GM19455 (cell line): ENCODE measurements around the gene UROD.
"Not testable (repeated sequence)": the region's sequence is repeated elsewhere in the genome, so short reads cannot be mapped to it uniquely, and the experiment has no call there.

Experiments
- ATAC-seq: cut with Tn5 transposase; IDR thresholded peaks from one replicate; pipeline ENCODE4 v1.9.1; 2021; ENCODE audit not compliant: unreplicated experiment

The UROD gene

DNA sequence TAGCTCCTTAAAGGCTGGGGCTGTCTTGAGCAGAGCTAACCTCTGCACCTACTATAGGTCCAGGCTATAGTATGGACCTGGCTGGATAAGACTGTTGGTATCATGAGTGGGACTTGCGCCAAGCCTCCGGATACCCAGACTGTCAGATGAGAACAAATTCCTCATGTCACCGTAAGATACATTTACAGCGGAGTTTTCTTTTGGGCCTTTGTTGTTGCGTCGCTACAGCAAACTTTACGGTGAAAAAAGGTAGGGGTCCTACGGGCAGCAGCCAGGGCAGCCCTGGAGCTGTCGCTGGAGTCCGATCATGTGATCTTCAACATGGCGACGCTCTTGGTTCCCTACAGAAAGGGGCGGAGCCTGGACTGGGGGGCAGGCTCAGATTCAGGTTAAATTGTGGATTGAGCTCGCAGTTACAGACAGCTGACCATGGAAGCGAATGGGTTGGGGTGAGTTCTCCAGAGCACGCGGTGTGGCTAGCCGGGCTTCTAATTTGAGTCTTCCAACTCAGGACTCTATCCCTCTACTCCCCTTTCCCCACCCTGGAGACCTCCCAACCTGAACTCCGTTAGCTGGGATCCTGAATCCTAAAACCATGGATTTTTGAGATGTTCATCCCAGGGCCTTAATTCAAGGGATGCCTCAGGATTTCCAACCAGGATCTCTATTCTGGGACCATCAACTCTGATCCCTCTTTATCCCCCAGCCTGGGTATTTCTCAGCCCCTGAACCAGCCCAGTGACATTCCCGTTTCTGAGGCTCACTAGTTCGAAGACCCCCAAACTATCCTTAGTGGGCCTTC lies at the start of gene UROD:
Gene UROD, plus strand, starts transcription at position 418 of the 802 bp plus-strand sequence. Its CDS starts 12 bp downstream, at position 430.
- ATAC-seq: peak; percentile 58

GRCh38 chr1:44962729-44963128 lies 49.3 kb upstream of the UROD start:
- ATAC-seq: no peak

- ATAC-seq: no peak
These were observed 47.7 kb upstream of the UROD start for GRCh38 chr1:44964396-44964795.

- ATAC-seq: no peak
These were observed 41.7 kb upstream of the UROD start for GRCh38 chr1:44970317-44970716.

DNA sequence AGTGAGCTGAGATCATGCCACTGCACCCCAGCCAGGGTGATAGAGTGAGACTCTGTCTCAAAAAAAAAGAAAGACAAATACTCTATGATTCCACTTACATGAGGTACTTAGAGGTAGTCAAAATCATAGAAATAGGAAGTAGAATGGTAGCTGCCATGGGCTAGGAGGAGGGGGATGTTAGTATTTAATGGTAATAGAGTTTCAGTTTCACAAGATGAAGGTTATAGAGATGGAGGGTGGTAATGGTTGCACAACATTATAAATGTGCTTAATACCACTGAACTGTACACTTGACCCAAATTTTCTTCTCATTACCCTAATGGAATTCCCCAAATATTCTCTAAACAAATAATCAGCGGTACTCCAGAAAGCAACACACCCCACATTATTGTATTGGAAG lies 38.4 kb upstream of the UROD start:
- no peak for ATAC-seq

DNA sequence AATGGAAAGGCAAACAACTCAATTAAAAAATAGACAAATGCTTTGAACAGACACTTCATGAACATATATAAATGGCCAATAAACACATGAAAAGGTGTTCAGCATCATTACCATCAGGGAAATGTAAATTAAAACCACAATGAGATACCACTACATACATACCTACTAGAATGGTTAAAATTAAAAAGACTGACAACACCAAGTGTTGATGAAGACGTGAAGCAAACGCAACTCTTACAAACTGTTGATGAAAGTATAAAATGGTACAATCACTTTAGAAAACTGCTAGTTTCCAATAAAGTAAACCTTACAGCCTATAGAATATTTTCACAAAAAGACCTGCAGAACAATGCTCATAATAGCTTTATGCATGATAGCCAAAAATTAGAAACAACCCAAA lies 35.8 kb upstream of the UROD start:
- no peak for ATAC-seq

DNA sequence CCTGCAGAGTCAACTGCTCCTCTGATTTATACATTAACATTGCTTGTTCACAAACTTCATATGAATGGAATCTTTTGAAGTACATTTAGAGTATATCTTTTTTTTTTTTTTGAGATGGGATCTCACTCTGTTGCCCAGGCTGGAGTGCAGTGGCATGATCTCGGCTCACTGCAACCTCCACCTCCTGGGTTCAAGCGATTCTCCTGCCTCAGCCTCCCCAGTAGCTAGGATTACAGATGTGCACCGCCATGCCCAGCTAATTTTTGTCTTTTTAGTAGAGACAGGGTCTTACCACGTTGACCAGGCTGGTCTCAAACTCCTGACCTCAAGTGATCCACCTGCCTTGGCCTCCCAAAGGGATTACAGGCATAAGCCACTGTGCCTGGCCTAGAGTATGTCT lies 34.7 kb upstream of the UROD start:
- ATAC-seq: not testable (repeated sequence)

DNA sequence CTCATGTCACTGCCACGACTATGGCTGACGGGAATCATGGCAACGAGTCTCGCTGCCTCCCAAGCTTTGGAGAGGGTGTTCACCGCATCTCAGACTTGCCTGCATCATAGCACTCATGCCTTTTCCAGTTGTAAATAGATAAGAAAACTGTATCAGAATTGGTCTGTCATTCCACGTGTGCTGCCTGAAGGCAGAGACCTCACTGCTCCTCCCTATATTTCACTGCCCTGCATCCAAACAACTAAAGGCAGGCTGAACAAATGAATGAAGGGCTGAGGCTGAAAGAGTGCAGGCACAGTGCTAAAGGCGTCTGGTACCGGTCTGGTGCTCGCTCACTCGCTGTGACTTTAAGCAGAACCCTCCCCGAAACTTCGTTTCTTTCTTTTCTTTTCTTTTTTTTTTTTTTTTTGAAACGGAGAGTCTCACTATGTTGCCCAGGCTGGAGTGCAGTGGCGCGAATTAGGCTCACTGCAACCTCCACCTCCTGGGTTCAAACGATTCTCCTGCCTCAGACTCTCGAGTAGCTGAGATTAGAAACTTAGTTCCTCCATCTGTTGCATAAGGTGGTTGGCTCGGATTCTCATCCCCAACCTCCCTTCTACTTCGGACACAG lies 26.2 kb upstream of the UROD start:
- peak; percentile 11 for ATAC-seq

DNA sequence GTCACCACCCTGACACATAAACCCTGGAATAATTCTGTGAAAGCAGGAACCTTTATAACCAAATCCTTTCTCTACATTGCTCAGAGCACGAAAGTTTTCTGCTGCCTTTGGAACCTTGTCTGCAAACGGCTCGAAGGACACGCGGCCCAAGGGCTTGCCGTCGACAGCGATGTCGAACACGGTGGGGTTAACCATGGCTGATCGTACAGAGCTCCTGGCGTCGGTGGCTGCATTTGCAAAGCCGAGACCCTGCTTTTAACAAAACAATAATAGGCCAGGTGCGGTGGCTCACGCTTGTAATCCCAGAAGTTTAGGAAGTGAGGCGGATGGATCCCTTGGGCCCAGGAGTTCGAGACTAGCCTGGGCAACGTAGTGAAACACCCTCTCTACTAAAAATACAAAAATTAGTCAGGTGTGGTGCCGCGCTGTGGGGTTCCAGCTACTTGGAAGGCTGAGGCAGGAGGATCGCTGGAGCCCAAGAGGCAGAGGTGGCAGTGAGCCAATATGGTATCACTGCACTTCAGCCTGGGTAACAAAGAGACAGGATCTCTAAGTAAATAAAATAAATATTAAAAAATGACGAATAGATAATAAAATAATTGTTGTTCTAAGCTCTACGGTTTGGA lies 23.4 kb upstream of the UROD start:
- ATAC-seq: no peak

DNA sequence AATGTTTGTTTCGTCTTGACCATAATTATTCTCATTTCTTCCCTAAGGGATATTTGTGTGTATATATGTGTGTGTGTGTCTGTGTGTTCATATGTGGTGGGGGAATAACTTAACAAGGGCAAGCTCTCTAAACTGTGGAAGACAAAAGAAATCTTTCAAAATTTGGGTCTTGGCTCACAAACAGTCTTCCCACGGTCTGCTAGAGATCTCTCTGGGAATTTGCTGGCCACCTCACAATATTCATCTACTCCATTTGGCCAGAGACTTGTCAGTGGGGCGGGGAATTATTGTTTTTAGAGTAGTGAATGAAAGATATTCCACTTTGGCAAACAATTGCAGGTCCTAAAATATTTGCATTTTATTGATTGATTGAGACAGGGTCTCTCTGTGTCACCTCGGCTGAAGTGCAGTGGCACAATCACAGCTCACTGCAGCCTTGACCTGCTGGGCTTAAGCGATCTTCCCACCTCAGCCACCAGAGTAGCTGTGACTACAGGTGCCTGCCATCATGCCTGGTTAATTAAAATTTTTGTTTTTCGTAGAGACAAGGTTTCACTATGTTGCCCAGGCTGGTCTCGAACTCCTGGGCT lies 17.6 kb upstream of the UROD start:
- ATAC-seq: no peak

- ATAC-seq: no peak
These were observed 16.4 kb upstream of the UROD start for GRCh38 chr1:44995467-44996238.

DNA sequence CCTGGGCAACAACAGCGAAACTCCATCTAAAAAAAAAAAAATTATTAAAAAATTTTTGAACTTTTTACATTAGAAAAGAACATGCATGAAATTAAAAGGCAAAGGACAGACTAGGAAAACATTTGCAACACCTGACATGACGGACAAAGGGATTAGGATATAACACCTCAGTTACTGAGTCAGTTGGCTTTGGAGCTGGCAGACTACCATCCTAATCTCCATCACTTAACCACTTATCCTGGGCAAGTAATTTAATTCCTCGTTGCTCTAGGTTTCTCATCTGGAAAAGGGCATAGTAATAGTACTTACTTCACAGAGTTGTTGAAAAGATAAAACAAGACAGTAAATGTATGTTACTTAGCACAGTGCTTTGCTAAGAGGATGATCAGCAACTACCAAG lies 12.8 kb upstream of the UROD start:
- no peak for ATAC-seq

DNA sequence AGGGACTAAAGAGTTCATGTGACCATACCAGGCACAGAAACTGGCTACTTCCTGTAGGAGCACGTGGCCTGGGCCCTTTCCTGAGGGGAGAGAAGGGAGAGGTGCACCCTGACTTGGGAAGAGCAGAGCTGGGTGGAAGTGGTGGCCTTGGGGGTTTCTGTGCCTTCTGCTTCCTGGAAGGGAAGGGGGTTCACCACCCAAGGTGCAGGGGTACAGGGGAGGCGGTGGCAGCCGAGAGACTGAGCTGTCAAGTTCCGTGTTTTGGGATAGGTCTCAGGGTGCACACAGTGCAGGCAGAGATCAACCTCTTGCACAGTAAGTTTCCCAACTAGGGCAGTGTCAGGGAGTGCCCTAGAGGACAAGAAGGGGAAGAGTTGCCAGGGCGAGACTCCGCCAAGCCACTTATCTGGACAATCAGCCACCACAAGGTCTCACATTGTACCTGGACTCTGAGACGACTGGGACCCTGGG lies 11.0 kb upstream of the UROD start:
- no peak for ATAC-seq

GRCh38 chr1:45001576-45001975 lies 10.5 kb upstream of the UROD start:
- not testable (repeated sequence) for ATAC-seq

DNA sequence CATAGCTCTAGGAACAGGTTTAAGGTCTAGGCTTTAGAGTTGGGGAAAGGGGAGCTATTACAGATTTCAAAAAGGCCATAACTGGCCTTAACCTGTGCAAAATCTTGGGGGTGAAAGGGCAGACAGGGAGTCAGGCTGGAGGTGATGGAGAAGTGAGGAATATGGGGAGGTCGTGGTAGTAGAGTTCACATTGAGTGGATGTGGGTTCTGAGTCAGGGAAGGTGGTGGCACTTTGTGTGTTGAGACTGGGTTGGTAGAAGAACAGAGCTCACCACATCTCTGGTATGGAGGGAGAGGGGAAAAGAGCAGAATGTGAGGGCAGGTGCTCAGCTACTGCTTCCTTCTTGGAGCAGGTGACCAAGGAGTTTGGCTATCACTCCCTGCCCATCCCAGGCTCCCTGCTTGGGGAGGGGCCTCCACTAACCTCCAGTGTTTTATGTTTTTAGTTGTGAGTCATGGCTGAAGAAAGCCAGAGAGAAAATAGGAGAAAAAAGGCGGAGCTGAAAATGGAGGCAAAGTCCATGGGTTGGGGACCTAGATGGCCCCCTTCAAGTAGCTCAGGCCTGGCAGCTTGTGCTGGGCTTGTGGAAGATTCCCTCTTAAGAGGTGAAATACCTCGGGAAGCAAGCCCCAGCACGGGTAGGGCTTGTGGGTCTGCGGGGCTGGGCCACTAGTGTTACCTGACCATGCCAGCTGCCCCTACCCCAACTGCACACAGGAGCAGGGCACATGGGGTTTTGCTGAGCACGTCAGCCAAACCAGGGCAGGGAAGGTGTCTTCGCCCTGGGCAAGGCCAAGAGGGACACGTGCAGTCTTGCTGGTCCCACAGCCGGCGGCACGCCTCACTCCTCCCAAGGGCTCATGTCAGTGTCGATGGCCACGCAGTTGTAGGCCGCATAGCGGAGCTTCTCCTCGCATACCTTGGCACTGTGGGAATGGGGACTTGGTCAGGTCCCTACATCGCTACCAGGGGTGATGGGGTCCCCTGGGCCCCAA lies 9.1 kb upstream of the UROD start:
- no peak for ATAC-seq

GRCh38 chr1:45003741-45004140 lies 8.3 kb upstream of the UROD start:
- no peak for ATAC-seq

- no peak for ATAC-seq
These were observed 7.7 kb upstream of the UROD start for GRCh38 chr1:45004281-45004920.

GRCh38 chr1:45005761-45006160 lies 6.3 kb upstream of the UROD start:
- no peak for ATAC-seq

- ATAC-seq: no peak
These were observed 4.7 kb upstream of the UROD start for GRCh38 chr1:45007311-45007710.
